Measurements from ENCODE around the gene SIM2. TPM values are rescaled to one million over a fixed set of nuclear protein-coding genes. Genes with fewer than 3 reads are reported as not detected.
"Not testable (repeated sequence)": the region's sequence is repeated elsewhere in the genome, so short reads cannot be mapped to it uniquely, and the experiment has no call there.

Gene SIM2, protein sequence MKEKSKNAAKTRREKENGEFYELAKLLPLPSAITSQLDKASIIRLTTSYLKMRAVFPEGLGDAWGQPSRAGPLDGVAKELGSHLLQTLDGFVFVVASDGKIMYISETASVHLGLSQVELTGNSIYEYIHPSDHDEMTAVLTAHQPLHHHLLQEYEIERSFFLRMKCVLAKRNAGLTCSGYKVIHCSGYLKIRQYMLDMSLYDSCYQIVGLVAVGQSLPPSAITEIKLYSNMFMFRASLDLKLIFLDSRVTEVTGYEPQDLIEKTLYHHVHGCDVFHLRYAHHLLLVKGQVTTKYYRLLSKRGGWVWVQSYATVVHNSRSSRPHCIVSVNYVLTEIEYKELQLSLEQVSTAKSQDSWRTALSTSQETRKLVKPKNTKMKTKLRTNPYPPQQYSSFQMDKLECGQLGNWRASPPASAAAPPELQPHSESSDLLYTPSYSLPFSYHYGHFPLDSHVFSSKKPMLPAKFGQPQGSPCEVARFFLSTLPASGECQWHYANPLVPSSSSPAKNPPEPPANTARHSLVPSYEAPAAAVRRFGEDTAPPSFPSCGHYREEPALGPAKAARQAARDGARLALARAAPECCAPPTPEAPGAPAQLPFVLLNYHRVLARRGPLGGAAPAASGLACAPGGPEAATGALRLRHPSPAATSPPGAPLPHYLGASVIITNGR
- 0.96 TPM for total RNA-seq (ENCODE audit: insufficient read depth, low replicate concordance)

DNA sequence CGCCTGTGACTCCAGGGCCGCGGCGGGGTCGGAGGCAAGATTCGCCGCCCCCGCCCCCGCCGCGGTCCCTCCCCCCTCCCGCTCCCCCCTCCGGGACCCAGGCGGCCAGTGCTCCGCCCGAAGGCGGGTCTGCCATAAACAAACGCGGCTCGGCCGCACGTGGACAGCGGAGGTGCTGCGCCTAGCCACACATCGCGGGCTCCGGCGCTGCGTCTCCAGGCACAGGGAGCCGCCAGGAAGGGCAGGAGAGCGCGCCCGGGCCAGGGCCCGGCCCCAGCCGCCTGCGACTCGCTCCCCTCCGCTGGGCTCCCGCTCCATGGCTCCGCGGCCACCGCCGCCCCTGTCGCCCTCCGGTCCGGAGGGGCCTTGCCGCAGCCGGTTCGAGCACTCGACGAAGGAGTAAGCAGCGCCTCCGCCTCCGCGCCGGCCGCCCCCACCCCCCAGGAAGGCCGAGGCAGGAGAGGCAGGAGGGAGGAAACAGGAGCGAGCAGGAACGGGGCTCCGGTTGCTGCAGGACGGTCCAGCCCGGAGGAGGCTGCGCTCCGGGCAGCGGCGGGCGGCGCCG is at the start of gene SIM2:
Gene SIM2 (plus strand): TSS at position 135 of the 565 bp plus-strand sequence. CDS start 632 bp downstream, outside the sequence.
- DNase-seq (ENCODE audit: low spot score), result no peak

GRCh38 chr21:36654324-36654723 is 44.6 kb upstream of the SIM2 start:
- DNase-seq (ENCODE audit: low spot score), result no peak

GRCh38 chr21:36654796-36655325 is 44.1 kb upstream of the SIM2 start:
- DNase-seq (ENCODE audit: low spot score), result no peak

DNA sequence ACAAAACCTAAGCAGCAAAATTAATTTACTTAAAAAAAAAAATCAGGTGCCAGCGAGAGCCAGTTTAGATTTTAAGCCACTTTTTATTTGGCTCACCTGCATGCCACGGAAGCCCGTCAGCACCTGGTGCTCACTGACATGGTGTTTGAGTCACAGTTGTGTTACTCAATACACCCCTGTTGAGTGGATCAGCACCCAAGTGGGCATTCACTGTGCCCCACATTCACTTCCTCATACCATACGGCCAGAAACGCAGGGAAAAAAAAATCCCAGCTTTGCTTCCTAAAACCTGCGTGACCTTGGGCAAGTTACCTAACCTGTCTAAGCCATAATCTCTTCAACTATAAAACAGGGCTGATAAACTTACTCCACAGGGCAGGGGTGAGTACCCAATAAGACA is 42.8 kb upstream of the SIM2 start:
- DNase-seq (ENCODE audit: low spot score), result no peak

GRCh38 chr21:36657290-36657689 is 41.6 kb upstream of the SIM2 start:
- DNase-seq (ENCODE audit: low spot score), result not testable (repeated sequence)

- DNase-seq (ENCODE audit: low spot score), result no peak
Observed at GRCh38 chr21:36657999-36658398, 40.9 kb upstream of the SIM2 start.

DNA sequence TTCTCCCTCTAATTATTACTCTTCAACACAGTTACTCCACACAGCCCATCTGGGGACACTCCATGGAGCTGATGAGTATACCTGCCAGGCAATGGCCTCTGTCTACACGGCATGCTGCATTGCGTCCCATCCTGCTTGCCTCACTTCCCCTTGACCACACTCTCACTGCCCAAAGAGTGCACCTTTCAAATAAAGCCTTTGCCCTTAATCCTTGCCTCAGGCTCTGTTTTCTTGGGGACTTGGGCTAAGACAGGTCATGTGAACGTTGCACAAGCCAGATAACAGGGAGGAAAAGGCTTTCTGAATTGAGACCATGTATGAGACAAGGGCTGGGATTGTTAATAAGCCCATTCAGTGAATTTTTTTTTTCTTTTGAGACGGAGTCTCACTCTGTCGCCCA is 40.0 kb upstream of the SIM2 start:
- no peak for DNase-seq (ENCODE audit: low spot score)

DNA sequence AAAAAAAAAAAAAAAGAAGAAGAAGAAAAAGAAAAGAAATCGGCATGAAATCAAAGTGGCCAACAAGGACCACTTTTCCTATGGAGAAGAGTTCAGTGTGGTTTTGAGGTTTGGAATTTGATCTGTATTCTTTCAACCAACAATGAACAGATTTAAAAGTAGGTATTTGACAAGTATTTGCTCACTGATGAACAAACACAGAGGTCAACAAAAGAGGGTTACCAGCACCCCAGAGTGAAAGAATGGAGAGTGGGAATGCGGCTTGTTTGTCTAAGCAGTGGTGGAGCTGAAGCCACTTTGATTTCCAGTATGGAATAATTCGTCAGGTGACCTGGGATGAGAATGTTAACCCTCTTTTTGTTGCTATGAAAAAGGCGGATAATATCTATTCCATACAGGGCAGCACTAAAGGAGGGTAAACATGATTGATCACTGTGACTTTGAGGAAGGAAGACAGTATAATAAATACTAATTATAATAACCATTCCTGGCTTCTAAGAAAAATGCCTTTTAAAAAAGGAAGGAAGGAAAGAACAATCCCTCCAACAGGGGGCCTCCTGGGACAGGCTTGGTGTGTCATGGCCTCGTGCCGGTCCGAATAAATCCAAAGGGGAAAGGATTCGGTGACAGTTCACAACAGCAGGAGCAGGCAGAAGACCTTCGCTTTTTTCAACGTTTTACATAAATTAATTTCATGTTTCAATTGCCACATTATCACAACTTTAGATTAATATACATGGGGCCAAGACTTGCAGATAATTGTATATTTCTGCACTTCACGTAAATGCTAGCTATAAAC is 37.2 kb upstream of the SIM2 start:
- DNase-seq (ENCODE audit: low spot score), result no peak

GRCh38 chr21:36663033-36663855 is 35.7 kb upstream of the SIM2 start:
- peak; percentile 4 for DNase-seq (ENCODE audit: low spot score)

- no peak for DNase-seq (ENCODE audit: low spot score)
Observed at GRCh38 chr21:36664662-36664990, 34.3 kb upstream of the SIM2 start.

DNA sequence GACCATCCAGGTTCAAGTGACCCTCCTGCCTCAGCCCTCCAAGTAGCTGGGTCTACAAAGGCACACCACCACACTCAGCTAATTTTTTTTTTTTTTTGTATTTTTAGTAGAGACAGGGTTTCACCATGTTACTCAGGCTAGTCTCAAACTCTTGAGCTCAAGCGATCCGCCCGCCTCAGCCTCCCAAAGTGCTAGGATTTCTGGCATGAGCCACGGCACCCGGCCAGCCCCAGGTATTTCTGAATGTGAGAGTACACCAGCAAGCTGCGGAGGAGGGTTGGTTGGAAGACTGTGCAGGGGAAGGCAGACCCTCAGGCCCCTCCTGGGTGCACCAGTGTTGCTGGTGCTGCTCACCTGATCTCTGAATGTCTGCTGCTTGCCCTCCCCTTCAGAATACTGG is 33.1 kb upstream of the SIM2 start:
- no peak for DNase-seq (ENCODE audit: low spot score)

GRCh38 chr21:36668713-36669112 is 30.2 kb upstream of the SIM2 start:
- no peak for DNase-seq (ENCODE audit: low spot score)

- no peak for DNase-seq (ENCODE audit: low spot score)
Observed at GRCh38 chr21:36671836-36672235, 27.1 kb upstream of the SIM2 start.

- DNase-seq (ENCODE audit: low spot score), result not testable (repeated sequence)
Observed at GRCh38 chr21:36672296-36672695, 26.6 kb upstream of the SIM2 start.

- DNase-seq (ENCODE audit: low spot score), result no peak
Observed at GRCh38 chr21:36672737-36673136, 26.2 kb upstream of the SIM2 start.

- DNase-seq (ENCODE audit: low spot score), result no peak
Observed at GRCh38 chr21:36676039-36676950, 22.6 kb upstream of the SIM2 start.

- DNase-seq (ENCODE audit: low spot score), result no peak
Observed at GRCh38 chr21:36677443-36677842, 21.5 kb upstream of the SIM2 start.

GRCh38 chr21:36678538-36678937 is 20.4 kb upstream of the SIM2 start:
- no peak for DNase-seq (ENCODE audit: low spot score)

DNA sequence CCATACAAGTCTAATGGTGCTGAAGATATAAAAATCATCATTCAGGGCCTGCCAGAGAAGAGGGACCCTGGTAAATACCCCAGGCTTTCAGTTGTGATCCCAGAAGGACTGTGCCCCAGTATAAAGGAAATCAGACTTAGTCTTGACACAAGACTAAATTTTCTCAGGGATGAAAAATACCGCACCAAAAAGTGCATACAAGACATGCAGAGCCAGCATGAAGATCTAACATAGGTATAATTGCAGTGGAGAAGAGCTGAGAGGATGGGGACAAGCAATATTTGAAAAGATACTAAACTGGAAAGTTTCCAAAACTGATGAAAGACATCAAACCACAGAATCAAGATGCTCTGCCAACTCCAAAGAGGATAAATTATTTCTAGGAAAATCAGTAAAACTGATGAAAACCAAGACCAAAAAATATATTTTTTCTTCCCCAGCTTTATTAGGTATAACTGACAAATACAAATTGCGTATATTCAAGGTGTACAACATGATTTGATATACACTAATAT is 17.7 kb upstream of the SIM2 start:
- no peak for DNase-seq (ENCODE audit: low spot score)
